Colonic mucosa (tissue), 4 donors: ENCODE measurements around the gene DHX8. TPM values are rescaled to one million over a fixed set of nuclear protein-coding genes. Genes with fewer than 3 reads are reported as not detected.
"Not testable (repeated sequence)": the region's sequence is repeated elsewhere in the genome, so short reads cannot be mapped to it uniquely, and the experiment has no call there.

Source experiments
- DNase-seq: peaks from one replicate; pipeline ENCODE4 v3.0.0-alpha.2; 2020
- H3K27ac ChIP-seq: fragments of 200-600 bp; one replicate; pipeline ENCODE4 v1.8.0; 2021
- H3K27me3 ChIP-seq: fragments of 200-600 bp; one replicate; pipeline ENCODE4 v1.8.0; 2021
- H3K36me3 ChIP-seq: fragments of 200-600 bp; one replicate; pipeline ENCODE4 v1.8.0; 2021
- H3K4me1 ChIP-seq: fragments of 200-600 bp; one replicate; pipeline ENCODE4 v1.8.0; 2021; ENCODE audit warnings: mild to moderate bottlenecking
- H3K4me3 ChIP-seq: fragments of 200-600 bp; one replicate; pipeline ENCODE4 v1.8.0; 2021
- H3K9ac ChIP-seq, 2 donors: one replicate each; pipeline ENCODE4 v1.7.0; 2013; ENCODE audit warnings: control low read depth in 2 of 2, low read depth in 2 of 2, low read length in 2 of 2
- H3K9me3 ChIP-seq: fragments of 200-600 bp; one replicate; pipeline ENCODE4 v1.8.0; 2021
- CTCF ChIP-seq: fragments of 200-600 bp; IDR thresholded peaks from one replicate; pipeline ENCODE4 v1.8.0; 2022; ENCODE audit warnings: antibody characterized with exemption, mild to moderate bottlenecking
- intact Hi-C: fragments of 100-400 bp; cut with DNase I; formaldehyde crosslinking; loops from one replicate; pipeline ENCODE4 v1.14.1; 2022
- total RNA-seq, 2 donors: library from RNA; stranded (reverse); fragmentation: NEBNext Ultra II Directional in 1 of 2; extraction: Animal tissue kit (Norgen Biotek cat#: 25700) in 1 of 2; gene quantifications; one replicate each; pipeline ENCODE4 v1.2.1, GENCODE V29; 2021
- donor health status: healthy.
- donor health status: DM: no; HTN: no; CAD: no.
- donor health status: DM: no; HTN: no; CAD: no.

Gene DHX8
- total RNA-seq, 2 donors from 2014 or later, result 44.5 to 47.6 TPM

GRCh38 chr17:43456029-43456428, 27.7 kb upstream of the DHX8 start:
- TF ChIP-seq CTCF, result no peak
- H3K36me3 ChIP-seq, result no peaks in the 10 kb centered on the region
- no peak overlapping the region for H3K27ac ChIP-seq
- H3K4me3 ChIP-seq, result no peak overlapping the region
- intact Hi-C loops, result no loop called here
- peaks cover 7% of the 10 kb centered on the region for H3K4me1 ChIP-seq
- no peak for DNase-seq
- no peaks in the 10 kb centered on the region for H3K27me3 ChIP-seq
- H3K9ac ChIP-seq, result no peak overlapping the region
- no peaks in the 10 kb centered on the region for H3K9me3 ChIP-seq

- H3K27ac ChIP-seq, result no peak overlapping the region
- H3K4me1 ChIP-seq, result peaks cover 7% of the 10 kb centered on the region
- intact Hi-C loops, result no loop called here
- no peaks in the 10 kb centered on the region for H3K36me3 ChIP-seq
- H3K4me3 ChIP-seq, result no peak overlapping the region
- H3K9me3 ChIP-seq, result no peaks in the 10 kb centered on the region
- H3K27me3 ChIP-seq, result no peaks in the 10 kb centered on the region
- DNase-seq, result no peak
- peak overlapping the region in 1 of 2 donors; percentile 34 for H3K9ac ChIP-seq
- TF ChIP-seq CTCF, result no peak
These were observed 27.0 kb upstream of the DHX8 start for GRCh38 chr17:43456661-43457361.

GRCh38 chr17:43457362-43457692, 26.4 kb upstream of the DHX8 start:
- no peaks in the 10 kb centered on the region for H3K36me3 ChIP-seq
- TF ChIP-seq CTCF, result no peak
- intact Hi-C loops, result no loop called here
- no peak overlapping the region for H3K27ac ChIP-seq
- no peak overlapping the region for H3K4me3 ChIP-seq
- H3K27me3 ChIP-seq, result no peaks in the 10 kb centered on the region
- peak overlapping the region in 1 of 2 donors; percentile 62 for H3K9ac ChIP-seq
- H3K4me1 ChIP-seq, result peaks cover 7% of the 10 kb centered on the region
- no peak for DNase-seq
- no peaks in the 10 kb centered on the region for H3K9me3 ChIP-seq

GRCh38 chr17:43459878-43460277, 23.9 kb upstream of the DHX8 start:
- H3K36me3 ChIP-seq, H3K4me3 ChIP-seq, intact Hi-C loops, H3K27me3 ChIP-seq, DNase-seq, H3K9me3 ChIP-seq, H3K4me1 ChIP-seq, H3K9ac ChIP-seq, H3K27ac ChIP-seq: not testable (repeated sequence)

- no peaks in the 10 kb centered on the region for H3K9me3 ChIP-seq
- H3K4me1 ChIP-seq, result peaks cover 7% of the 10 kb centered on the region
- no peak overlapping the region for H3K27ac ChIP-seq
- DNase-seq, result no peak
- no peak overlapping the region for H3K4me3 ChIP-seq
- no peaks in the 10 kb centered on the region for H3K27me3 ChIP-seq
- no peak overlapping the region for H3K9ac ChIP-seq
- no peak for TF ChIP-seq CTCF
- intact Hi-C loops, result no loop called here
- H3K36me3 ChIP-seq, result no peaks in the 10 kb centered on the region
These were observed 22.6 kb upstream of the DHX8 start for GRCh38 chr17:43461185-43461584.

GRCh38 chr17:43462569-43462968, 21.2 kb upstream of the DHX8 start:
- H3K36me3 ChIP-seq, DNase-seq, intact Hi-C loops, H3K27ac ChIP-seq, H3K4me3 ChIP-seq, H3K9ac ChIP-seq, H3K4me1 ChIP-seq, H3K9me3 ChIP-seq, H3K27me3 ChIP-seq: not testable (repeated sequence)
